Lower leg skin (tissue), 3 donors: ENCODE measurements around the gene SPDYC.

Experiments used
- CTCF ChIP-seq, 3 donors: fragments of 450-650 bp; IDR thresholded peaks; one replicate each; pipeline ENCODE4 v1.5.1; 2016; ENCODE audit warnings: antibody characterized with exemption in 3 of 3, mild to moderate bottlenecking in 3 of 3, moderate library complexity in 2 of 3
- POLR2A ChIP-seq, 2 donors: fragments of 450-650 bp; IDR thresholded peaks; one replicate each; pipeline ENCODE4 v1.6.1; 2016 to 2017; ENCODE audit warnings: antibody characterized with exemption in 2 of 2, mild to moderate bottlenecking in 1 of 2, moderate library complexity in 1 of 2

- TF ChIP-seq CTCF (IDR thresholded peaks at IDR 0.05), result no peak
- peak in 1 of 2 donors; percentile 91 for TF ChIP-seq POLR2A (IDR thresholded peaks at IDR 0.05)
Observed at GRCh38 chr11:65134240-65134951, 35.6 kb upstream of the SPDYC start, which contains the start of gene SYVN1.
